Fibroblast of mammary gland (primary cell): ENCODE data around the gene NUP214.

Source experiments
- DNase-seq: peaks from one replicate; pipeline ENCODE4 v3.0.0-alpha.2; 2010; ENCODE audit warnings: low read depth
- H3K4me3 ChIP-seq: 2 replicates; pipeline ENCODE4 v1.5.1; 2011; ENCODE audit warnings: low read depth, mild to moderate bottlenecking, low read length, moderate library complexity; ENCODE audit not compliant: control insufficient read depth
- CTCF ChIP-seq: conservative IDR thresholded peaks from 2 replicates; pipeline ENCODE4 v1.5.1; 2011; ENCODE audit warnings: low read depth, low read length, inconsistent platforms; ENCODE audit not compliant: control insufficient read depth, insufficient read depth

The NUP214 gene

GRCh38 chr9:131273146-131273855 is 147.9 kb downstream of the NUP214 start:
- no peak for DNase-seq
- no peak overlapping the region for H3K4me3 ChIP-seq
- no peak for TF ChIP-seq CTCF

GRCh38 chr9:131273856-131274673 is 148.7 kb downstream of the NUP214 start:
- TF ChIP-seq CTCF, result no peak
- H3K4me3 ChIP-seq, result no peak overlapping the region
- no peak for DNase-seq

- H3K4me3 ChIP-seq, result no peak overlapping the region
- no peak for DNase-seq
- TF ChIP-seq CTCF, result no peak
Observed at GRCh38 chr9:131274674-131275331, 149.4 kb downstream of the NUP214 start.

GRCh38 chr9:131275332-131276093 is 150.1 kb downstream of the NUP214 start:
- no peak for DNase-seq
- TF ChIP-seq CTCF, result no peak
- H3K4me3 ChIP-seq, result no peak overlapping the region

- TF ChIP-seq CTCF, result no peak
- DNase-seq, result no peak
- H3K4me3 ChIP-seq, result no peak within 1 kb of the TSS
Observed at GRCh38 chr9:131276094-131276888, 150.9 kb downstream of the NUP214 start, which contains the start of gene FAM78A. Gene FAM78A, minus strand, starts transcription at chr9:131276510. Its CDS starts 331 bp downstream, at chr9:131276179.
